Measurements from ENCODE around the gene HSD17B4.
"Not testable (repeated sequence)": the region's sequence is repeated elsewhere in the genome, so short reads cannot be mapped to it uniquely, and the experiment has no call there.

Gene HSD17B4

GRCh38 chr5:119439140-119439631 lies 13.1 kb upstream of the HSD17B4 start:
- no peak for TF ChIP-seq CTCF (conservative IDR thresholded peaks at IDR 0.05; ENCODE audit: low read depth, low read length)
- no peak overlapping the region for H3K4me3 ChIP-seq (ENCODE audit: low read depth, low read length)
- DNase-seq (ENCODE audit: low read depth), result no peak

DNA sequence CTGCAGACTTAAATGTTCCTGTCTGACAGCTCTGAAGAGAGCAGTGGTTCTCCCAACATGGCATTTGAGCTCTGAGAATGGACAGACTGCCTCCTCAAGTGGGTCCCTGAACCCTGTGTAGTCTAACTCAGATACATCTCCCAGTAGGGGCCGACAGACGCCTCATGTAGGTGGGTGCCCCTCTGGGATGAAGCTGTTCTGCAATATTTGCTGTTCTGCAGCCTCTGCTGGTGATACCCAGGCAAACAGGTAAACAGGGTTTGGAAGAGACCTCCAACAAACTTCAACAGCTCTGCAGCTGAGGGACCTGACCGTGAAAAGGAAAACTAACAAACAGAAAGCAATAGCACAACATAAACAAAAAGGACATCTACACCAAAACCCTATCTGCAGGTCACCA lies 12.7 kb upstream of the HSD17B4 start:
- not testable (repeated sequence) for H3K4me3 ChIP-seq (ENCODE audit: low read depth, low read length); DNase-seq (ENCODE audit: low read depth)

DNA sequence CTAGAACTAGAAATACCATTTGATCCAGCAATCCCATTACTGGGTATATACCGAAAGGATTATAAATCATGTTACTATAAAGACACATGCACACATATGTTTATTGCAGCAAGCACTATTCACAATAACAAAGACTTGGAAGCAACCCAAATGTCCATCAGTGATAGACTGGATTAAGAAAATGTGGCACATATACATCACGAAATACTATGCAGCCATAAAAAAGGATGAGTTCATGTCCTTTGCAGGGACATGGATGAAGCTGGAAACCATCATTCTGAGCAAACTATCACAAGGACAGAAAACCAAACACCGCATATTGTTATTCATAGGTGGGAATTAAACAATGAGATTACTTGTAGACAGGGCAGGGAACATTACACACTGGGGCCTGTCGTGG lies 7.7 kb upstream of the HSD17B4 start:
- not testable (repeated sequence) for H3K4me3 ChIP-seq (ENCODE audit: low read depth, low read length); DNase-seq (ENCODE audit: low read depth)

- no peak for DNase-seq (ENCODE audit: low read depth)
- no peak for TF ChIP-seq CTCF (conservative IDR thresholded peaks at IDR 0.05; ENCODE audit: low read depth, low read length)
- H3K4me3 ChIP-seq (ENCODE audit: low read depth, low read length), result no peak overlapping the region
Observed at GRCh38 chr5:119445544-119445943, 6.8 kb upstream of the HSD17B4 start.

DNA sequence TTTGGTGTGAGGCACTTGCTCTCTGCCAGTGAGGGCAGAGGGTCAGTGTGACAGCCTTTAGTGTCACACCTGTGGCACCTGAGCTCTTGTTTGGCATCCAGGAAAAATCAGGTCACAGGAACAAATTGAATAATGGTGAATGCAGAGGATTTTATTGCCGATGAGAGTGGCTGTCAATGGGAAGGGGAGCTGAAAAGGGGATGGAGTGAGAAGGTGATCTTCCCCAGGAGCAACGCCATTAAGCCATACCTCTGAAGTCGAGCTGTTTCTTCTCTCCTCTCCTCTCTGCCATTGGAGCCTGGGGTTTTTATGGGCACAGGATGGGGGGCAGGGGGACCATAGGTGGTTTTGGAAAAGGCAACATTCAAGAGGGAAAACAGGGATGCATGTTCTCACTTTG lies 2.4 kb upstream of the HSD17B4 start:
- peak; percentile 9 for DNase-seq (ENCODE audit: low read depth)
- TF ChIP-seq CTCF (conservative IDR thresholded peaks at IDR 0.05; ENCODE audit: low read depth, low read length), result no peak
- H3K4me3 ChIP-seq (ENCODE audit: low read depth, low read length), result no peak overlapping the region

DNA sequence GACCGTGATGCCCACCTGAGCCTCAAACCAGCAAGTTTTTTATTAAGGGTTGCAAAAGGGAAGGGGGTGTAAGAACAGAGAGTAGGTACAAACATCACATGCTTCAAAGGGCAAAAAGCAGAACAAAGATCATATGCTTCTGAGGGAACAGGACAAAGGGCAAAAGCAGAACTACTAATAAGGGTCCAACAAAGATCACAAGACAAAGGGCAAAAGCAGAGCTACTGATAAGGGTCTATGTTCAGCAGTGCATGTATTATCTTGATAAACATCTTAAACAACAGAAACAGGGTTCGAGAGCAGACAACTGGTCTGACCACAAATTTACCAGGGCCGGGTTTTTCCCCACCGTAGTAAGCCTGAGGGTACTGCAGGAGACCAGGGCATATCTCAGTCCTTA lies 1.7 kb upstream of the HSD17B4 start:
- not testable (repeated sequence) for DNase-seq (ENCODE audit: low read depth); H3K4me3 ChIP-seq (ENCODE audit: low read depth, low read length)

DNA sequence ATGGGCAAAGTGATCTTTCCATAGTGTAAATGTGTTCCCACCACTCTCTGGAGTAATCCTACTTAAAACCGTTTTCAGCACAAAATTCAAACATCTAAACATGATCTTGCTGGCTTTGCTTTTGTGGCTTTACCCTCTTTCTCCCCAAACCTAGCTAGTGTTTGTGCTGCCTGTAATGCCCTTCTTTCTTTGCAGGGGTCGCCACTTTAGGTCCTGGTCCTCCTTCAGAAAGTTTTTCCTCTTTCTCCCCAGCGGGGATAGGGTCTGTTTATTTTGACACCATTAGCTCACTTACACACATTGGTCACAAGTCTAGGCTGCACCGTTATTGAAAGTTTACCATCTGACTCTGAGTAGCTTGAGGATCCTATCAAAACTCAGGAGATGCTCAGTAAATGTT lies 736 bp upstream of the HSD17B4 start:
- H3K4me3 ChIP-seq (ENCODE audit: low read depth, low read length), result no peak overlapping the region

DNA sequence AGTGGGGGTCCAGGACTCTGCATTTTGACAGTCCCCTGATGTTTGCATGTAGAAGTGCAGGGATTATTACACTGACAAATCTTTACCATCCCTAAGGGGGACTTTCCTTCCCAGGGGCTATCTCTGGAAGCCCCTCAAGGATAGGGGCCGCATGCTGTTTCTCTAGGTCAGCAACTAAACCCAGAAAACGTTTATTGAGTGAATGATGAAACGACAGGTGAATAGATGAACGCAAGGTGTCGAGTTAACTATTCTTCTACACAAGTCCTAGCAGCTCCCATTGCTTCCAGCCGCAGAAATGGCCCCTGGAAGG lies 281 bp upstream of the HSD17B4 start:
- no peak for DNase-seq (ENCODE audit: low read depth)
- peak overlapping the region; percentile 97 for H3K4me3 ChIP-seq (ENCODE audit: low read depth, low read length)
- no peak for TF ChIP-seq CTCF (conservative IDR thresholded peaks at IDR 0.05; ENCODE audit: low read depth, low read length)

More for the DNA sequence above, 736 bp upstream of the HSD17B4 start:
- DNase-seq (ENCODE audit: low read depth), result no peak
- TF ChIP-seq CTCF (conservative IDR thresholded peaks at IDR 0.05; ENCODE audit: low read depth, low read length), result no peak

- peak; percentile 34 for DNase-seq (ENCODE audit: low read depth)
- no peak for TF ChIP-seq CTCF (conservative IDR thresholded peaks at IDR 0.05; ENCODE audit: low read depth, low read length)
- H3K4me3 ChIP-seq (ENCODE audit: low read depth, low read length), result peak overlapping the region; percentile 97
Observed at GRCh38 chr5:119453040-119453373, 710 bp downstream of the HSD17B4 start.
